ENCODE measurements around the gene CCL3.

- no peak for TF ChIP-seq CTCF (IDR thresholded peaks at IDR 0.05)
- TF ChIP-seq POLR2A (IDR thresholded peaks at IDR 0.05): no peak
Observed at GRCh38 chr17:36104701-36105181, 14.8 kb upstream of the CCL3 start.

Data from uterus (tissue), 2 donors.